ENCODE measurements around the gene TMEM88. TPM values are rescaled to one million over a fixed set of nuclear protein-coding genes. Genes with fewer than 3 reads are reported as not detected.

Gene TMEM88
- total and polyA plus RNA-seq, 2 of the 13 experiments (the other 11 are each of a cell fraction or from before 2014, with no cell fraction given) = 0.31 to 0.66 TPM

- ChIA-PET CTCF (ENCODE audit: low intra/inter-chr PET ratio, low total read pairs) (no interaction called here), POLR2A (interaction anchor here (6.1 to 6.4 kb wide), 2 partner anchors 10 to 13 kb away, joined by 95 to 159 read pairs; partner anchors contain the start of genes CYB5D1, KDM6B, NAA38 and TMEM88)
- no TSS peak for BruUV-seq (replicated peaks)
- FAIRE-seq (no peak), DNase-seq (ENCODE audit: low spot score) (no peak), ATAC-seq (no peak)
- Histone ChIP-seq H3K9me3 (ENCODE audit: low read length) (no peaks in the 10 kb centered on the region), H3K27me3 (ENCODE audit: control insufficient read depth in 1 of 2, insufficient read depth in 2 of 2, low read length in 2 of 2) (peaks cover 0 to 3% of the 10 kb centered on the region in 2 experiments; a peak in 1 of 5 replicates), H3K4me2 (ENCODE audit: low read depth, low read length) (no peak overlapping the region), H2AFZ (ENCODE audit: low read length) (no peak overlapping the region), H3K4me3 (replicated peaks in 1 of 3; ENCODE audit: insufficient read depth in 1 of 3, low read depth in 2 of 3, low read length in 3 of 3) (no peak overlapping the region), H3K27ac (ENCODE audit: extremely low read length, insufficient read depth, low read length) (no peak overlapping the region), H4K20me1 (ENCODE audit: insufficient read depth, low read length) (peaks cover 23% of the 10 kb centered on the region), H3K9ac (ENCODE audit: insufficient read depth, low read depth, low read length) (no peak overlapping the region), H3K4me1 (ENCODE audit: insufficient read depth, low read length) (peaks cover 11% of the 10 kb centered on the region), H3K36me3 (replicated peaks in 1 of 2; ENCODE audit: control insufficient read depth in 1 of 2, insufficient read depth in 2 of 2, low read length in 2 of 2) (peaks cover 33 to 37% of the 10 kb centered on the region in 2 experiments), H3K79me2 (ENCODE audit: insufficient read depth, low read length) (peaks cover 34% of the 10 kb centered on the region)
- intact Hi-C loops (cut with micrococcal nuclease; ENCODE audit: unreplicated experiment) (no loop called here), in situ Hi-C loops (cut with HindIII; ENCODE audit: extremely low pct_ligation_motif_present, low pct_unique_long_range_greater_than_20kb) (loop anchor here (10.0 kb wide), 1 partner anchor 271 kb away; the partner anchor contains the start of gene CD68)
- TF ChIP-seq ZNF367 (CRISPR knock-in tag; IDR thresholded peaks at IDR 0.05; ENCODE audit: borderline replicate concordance) (no peak), JUND (CRISPR knock-in tag; IDR thresholded peaks at IDR 0.05) (no peak), SNRNP70 (IDR thresholded peaks at IDR 0.05; ENCODE audit: low read depth, low read length) (no peak), AGO1 (IDR thresholded peaks at IDR 0.05; ENCODE audit: low read depth, low read length, poor library complexity, severe bottlenecking) (no peak), ZFP62 (CRISPR knock-in tag; IDR thresholded peaks at IDR 0.05) (no peak), SMC3 (IDR thresholded peaks at IDR 0.05; ENCODE audit: low read length) (no peak), CSRNP1 (CRISPR knock-in tag; IDR thresholded peaks at IDR 0.05) (no peak), MED13 (CRISPR knock-in tag; IDR thresholded peaks at IDR 0.05) (no peak), ZBTB20 (CRISPR knock-in tag; IDR thresholded peaks at IDR 0.05; ENCODE audit: borderline replicate concordance, low read depth) (no peak)
- WGBS (ENCODE audit: low lambda C conversion rate) = 97% methylated on average over 12 of the region's 22 CpGs
Measured at GRCh38 chr17:7846063-7846735, 8.7 kb upstream of the TMEM88 start.

Data from HepG2 (cell line).